H1 (cell line): Measurements from ENCODE around the gene CNOT10. TPM values are rescaled to one million over a fixed set of nuclear protein-coding genes. Genes with fewer than 3 reads are reported as not detected.

Experiments used
- CTCF ChIA-PET: fragments of 300-600 bp; sonication (Branson Sonifier 250); formaldehyde crosslinking; loops from one replicate; lab custom pipeline; 2021; ENCODE audit not compliant: partially characterized antibody; lab: Charles Lee
- POLR2A ChIA-PET: fragments of 300-600 bp; sonication (Branson Sonifier 250); formaldehyde crosslinking; loops from one replicate; lab custom pipeline; 2021; ENCODE audit warnings: inconsistent platforms; ENCODE audit not compliant: partially characterized antibody; lab: Charles Lee
- DNase-seq, 2 experiments: peaks; one replicate each; pipeline versions ENCODE4 v3.0.0 to v3.0.0-alpha.2; 2010 to 2022; ENCODE audit warnings: low spot score in 2 of 2, low read depth in 1 of 2, mixed read lengths in 1 of 2
- FAIRE-seq: peaks from 2 replicates; lab custom pipeline; 2011; peaks lifted over from hg19 to GRCh38; lab: Jason Lieb, UNC
- H2AFZ ChIP-seq: 2 replicates; pipeline ENCODE4 v1.8.1; 2012; ENCODE audit warnings: low read length, inconsistent platforms
- H2AK5ac ChIP-seq: 2 replicates; pipeline ENCODE4 v1.6.1; 2013; ENCODE audit warnings: low read depth, low read length
- H2BK120ac ChIP-seq: replicated peaks from 2 replicates; pipeline ENCODE3; 2013; ENCODE audit warnings: low read depth, low read length, inconsistent platforms
- H2BK12ac ChIP-seq: 2 replicates; pipeline ENCODE4 v1.6.1; 2013; ENCODE audit warnings: low read depth, low read length
- H2BK15ac ChIP-seq: 2 replicates; pipeline ENCODE4 v1.6.1; 2013; ENCODE audit warnings: low read length
- H2BK20ac ChIP-seq: 2 replicates; pipeline ENCODE4 v1.6.1; 2013; ENCODE audit warnings: low read length
- H2BK5ac ChIP-seq: 2 replicates; pipeline ENCODE4 v1.6.1; 2013; ENCODE audit warnings: low read depth, low read length
- H3K14ac ChIP-seq: 2 replicates; pipeline ENCODE4 v1.6.1; 2013; ENCODE audit warnings: inconsistent platforms; ENCODE audit not compliant: insufficient read length
- H3K18ac ChIP-seq: 2 replicates; pipeline ENCODE4 v1.6.1; 2013; ENCODE audit warnings: low read length; ENCODE audit errors: extremely low read depth
- H3K23ac ChIP-seq: 2 replicates; pipeline ENCODE4 v1.6.1; 2013; ENCODE audit warnings: inconsistent platforms; ENCODE audit not compliant: insufficient read length
- H3K23me2 ChIP-seq: 2 replicates; pipeline ENCODE4 v1.6.1; 2013; ENCODE audit warnings: low read depth, low read length
- H3K27ac ChIP-seq: 2 replicates; pipeline ENCODE4 v1.6.1; 2011; ENCODE audit warnings: low read depth, low read length, inconsistent platforms
- H3K27me3 ChIP-seq, 4 experiments: replicated peaks in 1 of 4; 1 replicate in 1 of 4; 2 replicates in 3 of 4; pipeline versions ENCODE4 v1.6.1 to v1.8.1; 2011 to 2013; ENCODE audit warnings: low read length in 3 of 4, mild to moderate bottlenecking in 3 of 4, inconsistent platforms in 2 of 4, mixed read lengths in 2 of 4, moderate library complexity in 1 of 4; ENCODE audit not compliant: control insufficient read depth in 3 of 4, insufficient read depth in 3 of 4; ENCODE audit errors: extremely low read depth in 1 of 4
- H3K36me3 ChIP-seq, 4 experiments: 2 replicates each; pipeline versions ENCODE4 v1.6.1 to v1.8.1; 2011 to 2013; ENCODE audit warnings: mild to moderate bottlenecking in 4 of 4, low read length in 3 of 4, moderate library complexity in 2 of 4, control low read depth in 1 of 4, inconsistent platforms in 1 of 4; ENCODE audit not compliant: insufficient read depth in 4 of 4, control insufficient read depth in 2 of 4
- H3K4ac ChIP-seq: replicated peaks from 2 replicates; pipeline ENCODE3; 2013; ENCODE audit warnings: low read length, low read depth, mixed read lengths, inconsistent platforms; ENCODE audit not compliant: insufficient read length
- H3K4me1 ChIP-seq, 4 experiments: replicated peaks in 1 of 4; 1 replicate in 1 of 4; 2 replicates in 3 of 4; pipeline versions ENCODE4 v1.6.1 to v1.8.1; 2011 to 2013; ENCODE audit warnings: low read length in 3 of 4, inconsistent platforms in 2 of 4, mixed read lengths in 1 of 4; ENCODE audit not compliant: insufficient read depth in 4 of 4, control insufficient read depth in 3 of 4
- H3K4me2 ChIP-seq, 2 experiments: 2 replicates each; pipeline versions ENCODE4 v1.6.1 to v1.8.1; 2011 to 2013; ENCODE audit warnings: low read depth in 2 of 2, low read length in 2 of 2, control low read depth in 1 of 2, inconsistent platforms in 1 of 2, mild to moderate bottlenecking in 1 of 2; ENCODE audit not compliant: insufficient read depth in 1 of 2
- H3K4me3 ChIP-seq, 4 experiments: fragments of 200-600, 300-600 bp in 1 of 4; sonication (generic), shearing (Covaris generic), sonication (Bioruptor Twin) in 1 of 4; 2 replicates each; pipeline versions ENCODE4 v1.5.1 to v1.8.1; 2011 to 2016; ENCODE audit warnings: low read length in 4 of 4, low read depth in 3 of 4, control low read depth in 2 of 4, inconsistent platforms in 2 of 4, mild to moderate bottlenecking in 2 of 4, mixed read lengths in 1 of 4, moderate library complexity in 1 of 4; ENCODE audit not compliant: insufficient read depth in 2 of 4; ENCODE audit errors: extremely low read depth in 1 of 4
- H3K56ac ChIP-seq: replicated peaks from 2 replicates; pipeline ENCODE3; 2013; ENCODE audit warnings: low read depth, mild to moderate bottlenecking, mixed read lengths, low read length, inconsistent platforms; ENCODE audit not compliant: insufficient read length
- H3K79me1 ChIP-seq: 2 replicates; pipeline ENCODE4 v1.6.1; 2013; ENCODE audit warnings: low read depth, low read length, control low read depth
- H3K79me2 ChIP-seq, 2 experiments: 2 replicates each; pipeline versions ENCODE4 v1.6.1 to v1.8.1; 2012 to 2013; ENCODE audit warnings: low read length in 2 of 2, mild to moderate bottlenecking in 2 of 2, inconsistent platforms in 1 of 2; ENCODE audit not compliant: insufficient read depth in 2 of 2, control insufficient read depth in 1 of 2
- H3K9ac ChIP-seq, 4 experiments: replicated peaks in 1 of 4; 1 replicate in 1 of 4; 2 replicates in 3 of 4; pipeline versions ENCODE4 v1.6.1 to v1.8.1; 2011 to 2013; ENCODE audit warnings: low read depth in 3 of 4, low read length in 3 of 4, control low read depth in 2 of 4, mild to moderate bottlenecking in 2 of 4, moderate library complexity in 2 of 4, inconsistent platforms in 1 of 4; ENCODE audit errors: extremely low read depth in 1 of 4
- H3K9me3 ChIP-seq, 2 experiments: 2 replicates each; pipeline versions ENCODE4 v1.6.1 to v1.8.1; 2012 to 2013; ENCODE audit warnings: mild to moderate bottlenecking in 2 of 2, moderate library complexity in 2 of 2, control low read depth in 1 of 2, inconsistent platforms in 1 of 2, low read depth in 1 of 2, low read length in 1 of 2, mixed read lengths in 1 of 2; ENCODE audit not compliant: insufficient read depth in 2 of 2
- H4K20me1 ChIP-seq, 2 experiments: replicated peaks in 1 of 2; 2 replicates each; pipeline versions ENCODE3 to v1.8.1; 2011 to 2013; ENCODE audit warnings: inconsistent platforms in 2 of 2, low read length in 2 of 2, mild to moderate bottlenecking in 1 of 2; ENCODE audit not compliant: insufficient read depth in 2 of 2, control insufficient read depth in 1 of 2
- H4K5ac ChIP-seq: 2 replicates; pipeline ENCODE4 v1.6.1; 2013; ENCODE audit warnings: low read length, low read depth, mixed read lengths, inconsistent platforms; ENCODE audit not compliant: insufficient read length
- H4K8ac ChIP-seq: 2 replicates; pipeline ENCODE4 v1.8.0; 2013; ENCODE audit warnings: mild to moderate bottlenecking, moderate library complexity, low read length, inconsistent platforms; ENCODE audit not compliant: insufficient read depth; ENCODE audit errors: extremely low read depth
- H4K91ac ChIP-seq: replicated peaks from 2 replicates; pipeline ENCODE3; 2013; ENCODE audit warnings: low read length, mixed read lengths, inconsistent platforms; ENCODE audit not compliant: insufficient read length
- ASH2L ChIP-seq: fragments of 200-600, 300-600 bp; sonication (generic); IDR thresholded peaks from one replicate; pipeline ENCODE4 v1.7.1; 2017; ENCODE audit warnings: low read length
- CBX8 ChIP-seq: fragments of 300-800, 300-1000 bp; sonication (generic); IDR thresholded peaks from 2 replicates; pipeline ENCODE4 v1.7.1; 2016; ENCODE audit warnings: low read depth, low read length, borderline replicate concordance
- CTCF ChIP-seq, 3 experiments: IDR thresholded peaks; 1 replicate in 2 of 3; 2 replicates in 1 of 3; pipeline versions ENCODE4 v1.5.1 to v1.6.1; 2011; ENCODE audit warnings: low read length in 3 of 3, mild to moderate bottlenecking in 3 of 3, inconsistent platforms in 2 of 3, low read depth in 1 of 3, moderate library complexity in 1 of 3; ENCODE audit not compliant: insufficient read depth in 1 of 3; ENCODE audit errors: control extremely low read depth in 1 of 3
- E2F6 ChIP-seq: IDR thresholded peaks from 2 replicates; pipeline ENCODE4 v1.6.1; 2012; ENCODE audit warnings: inconsistent platforms
- FOSL1 ChIP-seq: IDR thresholded peaks from 2 replicates; pipeline ENCODE4 v1.6.1; 2011; ENCODE audit warnings: mild to moderate bottlenecking, low read depth, low read length, moderate library complexity; ENCODE audit not compliant: insufficient read depth
- JUN ChIP-seq: IDR thresholded peaks from 2 replicates; pipeline ENCODE4 v1.6.1; 2011; ENCODE audit warnings: low read depth, mild to moderate bottlenecking, improper control_type of control experiment, low read length
- POU5F1 ChIP-seq: IDR thresholded peaks from 2 replicates; pipeline ENCODE4 v1.6.1; 2011; ENCODE audit warnings: low read depth, mild to moderate bottlenecking, low read length, moderate library complexity
- SAP30 ChIP-seq: fragments of 300-600 bp; sonication (generic); IDR thresholded peaks from 2 replicates; pipeline ENCODE4 v1.7.1; 2012; ENCODE audit warnings: low read length, moderate library complexity, mild to moderate bottlenecking, inconsistent platforms; ENCODE audit not compliant: insufficient read depth, insufficient replicate concordance
- TEAD4 ChIP-seq: IDR thresholded peaks from 2 replicates; pipeline ENCODE4 v1.6.1; 2012; ENCODE audit warnings: low read depth, low read length, inconsistent platforms, mixed read lengths
- WGBS, 2 experiments: shearing (Covaris generic) in 1 of 2; methylation state at CpG; one replicate each; pipeline versions ENCODE4 v1.1.6 to v1.1.7; 2013 to 2015; ENCODE audit warnings: low lambda C conversion rate in 2 of 2, mixed read lengths in 2 of 2, inconsistent platforms in 1 of 2, low coverage in 1 of 2, missing lambda C conversion rate in 1 of 2; ENCODE audit not compliant: insufficient replicate concordance in 2 of 2, insufficient coverage in 1 of 2, insufficient read length in 1 of 2; ENCODE audit errors: extremely low coverage in 1 of 2, missing lambda C conversion rate in 1 of 2; 5-methylcytosine and 5-hydroxymethylcytosine counted together
- polyA plus RNA-seq, 7 experiments: library from polyadenylated mRNA; depleted of rRNA in 3 of 7; stranded (reverse) in 5 of 7; unstranded in 2 of 7; fragments of >200 nt in 5 of 7; fragments of 200-250 nt in 2 of 7; gene quantifications; 1 replicate in 5 of 7; 2 replicates in 1 of 7; 4 replicates in 1 of 7; pipeline versions ENCODE4 v1.2.1 to v1.2.3, GENCODE V29; 2011 to 2013; ENCODE audit warnings: missing spikeins in 2 of 7, mixed read lengths in 2 of 7
- total RNA-seq: library from RNA; stranded (reverse); fragmentation: NEBNext Ultra II Directional; extraction: Animal tissue kit (Norgen Biotek cat#: 25700); gene quantifications from 2 replicates; pipeline ENCODE4 v1.2.1, GENCODE V29; 2021

CNOT10 gene
- total and polyA plus RNA-seq, 2 of the 8 experiments (the other 6 are each of a cell fraction or from before 2014, with no cell fraction given) = 39.9 to 55.9 TPM

- H3K27ac ChIP-seq = no peak overlapping the region
- ChIA-PET CTCF (interaction anchor here (4.0 kb wide), 1 partner anchor 165 kb away, joined by 22 read pairs; no protein-coding TSS in a partner anchor), POLR2A (no interaction called here)
- FAIRE-seq (no peak), DNase-seq (no peak)
- no peaks in the 10 kb centered on the region for H4K20me1 ChIP-seq
- no peak overlapping the region for H3K4ac ChIP-seq
- H2AFZ ChIP-seq = no peak overlapping the region
- no peak overlapping the region for H4K91ac ChIP-seq
- H2BK20ac ChIP-seq = no peak overlapping the region
- no peaks in the 10 kb centered on the region for H3K79me1 ChIP-seq
- 80% methylated on average over 1 of the region's 1 CpG; no CpG with 5 or more reads in 1 of the 2 experiments for WGBS, 2 experiments
- no peak overlapping the region for H3K23ac ChIP-seq
- H3K14ac ChIP-seq = no peak overlapping the region
- H3K56ac ChIP-seq = no peak overlapping the region
- no peaks in the 10 kb centered on the region for H3K23me2 ChIP-seq
- H3K27me3 ChIP-seq = no peaks in the 10 kb centered on the region
- H2BK120ac ChIP-seq = no peak overlapping the region
- no peak overlapping the region for H3K9ac ChIP-seq
- H2BK12ac ChIP-seq = no peak overlapping the region
- no peaks in the 10 kb centered on the region for H3K79me2 ChIP-seq
- no peaks in the 10 kb centered on the region for H3K4me1 ChIP-seq
- no peak overlapping the region for H4K5ac ChIP-seq
- no peak overlapping the region for H3K4me2 ChIP-seq
- no peaks in the 10 kb centered on the region for H3K36me3 ChIP-seq
- H3K9me3 ChIP-seq = peaks cover 7 to 8% of the 10 kb centered on the region in 2 experiments; a peak in 2 of 4 replicates
- H2BK5ac ChIP-seq = no peak overlapping the region
- H3K18ac ChIP-seq = no peak overlapping the region
- no peak overlapping the region for H2AK5ac ChIP-seq
- no peak overlapping the region for H4K8ac ChIP-seq
- H2BK15ac ChIP-seq = no peak overlapping the region
- H3K4me3 ChIP-seq = no peak overlapping the region
- TF ChIP-seq POU5F1 = no peak
- no peak for TF ChIP-seq CBX8
- TF ChIP-seq FOSL1 = no peak
- no peak for TF ChIP-seq JUN
- TF ChIP-seq TEAD4 = no peak
- no peak for TF ChIP-seq SAP30
- no peak for TF ChIP-seq ASH2L
- no peak for TF ChIP-seq CTCF (IDR thresholded peaks at IDR 0.05; ENCODE audit: control extremely low read depth in 1 of 3, insufficient read depth in 1 of 3, low read depth in 1 of 3, low read length in 3 of 3)
- TF ChIP-seq E2F6 = no peak
Measured at GRCh38 chr3:32675650-32676049, 9.3 kb upstream of the CNOT10 start.
